ENCODE data around the gene RELT.

The RELT gene

DNA sequence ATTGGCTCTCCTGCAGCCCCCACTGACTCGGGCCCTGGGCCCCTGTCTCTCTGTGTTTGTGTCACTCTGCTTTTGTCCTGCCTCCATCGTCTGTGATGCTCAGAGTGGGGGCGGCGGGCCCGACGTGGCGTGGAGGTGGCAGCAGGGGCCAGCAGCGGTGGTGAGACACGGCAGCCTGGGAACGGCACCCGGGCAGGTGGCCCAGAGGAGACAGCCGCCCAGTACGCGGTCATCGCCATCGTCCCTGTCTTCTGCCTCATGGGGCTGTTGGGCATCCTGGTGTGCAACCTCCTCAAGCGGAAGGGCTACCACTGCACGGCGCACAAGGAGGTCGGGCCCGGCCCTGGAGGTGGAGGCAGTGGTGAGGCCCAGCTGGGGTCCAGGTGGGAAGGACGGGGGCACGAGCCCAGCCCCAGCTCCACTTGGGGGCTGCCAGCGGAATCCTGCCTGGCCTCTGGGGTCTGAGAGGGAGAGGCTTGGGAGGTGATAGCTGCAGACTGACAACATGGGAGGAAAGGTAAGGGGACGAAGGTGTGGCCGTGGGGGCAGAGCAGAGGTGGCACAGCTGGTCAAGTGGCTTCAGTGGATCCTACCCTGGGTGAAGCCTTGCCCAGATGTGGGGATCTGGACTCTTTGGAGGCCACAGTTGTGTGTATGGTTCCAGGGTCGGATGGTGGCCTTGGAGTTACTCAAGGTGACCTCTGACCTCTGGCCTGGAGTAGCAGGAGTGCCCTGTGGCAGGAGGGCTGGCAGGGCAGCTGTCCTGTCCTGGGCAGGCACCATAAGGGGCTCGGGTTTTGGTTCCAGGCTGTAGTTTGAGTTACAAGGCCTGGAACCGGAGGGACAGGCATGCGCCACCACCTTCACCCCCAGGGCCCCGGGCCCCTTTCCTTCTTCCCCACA, 16.2 kb downstream of the RELT start:
- DNase-seq (ENCODE audit: low spot score): no peak

DNA sequence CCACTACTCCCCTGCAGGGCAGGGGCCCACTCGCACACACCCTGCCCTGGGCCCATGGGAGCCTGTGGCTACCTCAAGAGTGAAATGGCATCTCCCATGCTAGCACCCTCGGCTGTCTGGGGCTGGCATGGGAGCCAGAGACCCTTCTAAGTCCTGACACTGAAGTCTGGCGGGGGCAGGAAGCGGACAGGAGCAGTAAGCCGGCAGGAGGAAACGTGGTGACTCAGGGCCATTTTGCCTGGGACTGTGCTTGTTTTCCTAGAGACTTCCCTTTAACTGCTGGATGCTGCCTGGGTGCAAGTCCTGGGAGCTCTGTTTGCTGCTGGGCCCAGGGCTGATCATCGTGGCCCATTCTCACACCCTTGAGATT, 16.8 kb downstream of the RELT start:
- no peak for DNase-seq (ENCODE audit: low spot score)

DNA sequence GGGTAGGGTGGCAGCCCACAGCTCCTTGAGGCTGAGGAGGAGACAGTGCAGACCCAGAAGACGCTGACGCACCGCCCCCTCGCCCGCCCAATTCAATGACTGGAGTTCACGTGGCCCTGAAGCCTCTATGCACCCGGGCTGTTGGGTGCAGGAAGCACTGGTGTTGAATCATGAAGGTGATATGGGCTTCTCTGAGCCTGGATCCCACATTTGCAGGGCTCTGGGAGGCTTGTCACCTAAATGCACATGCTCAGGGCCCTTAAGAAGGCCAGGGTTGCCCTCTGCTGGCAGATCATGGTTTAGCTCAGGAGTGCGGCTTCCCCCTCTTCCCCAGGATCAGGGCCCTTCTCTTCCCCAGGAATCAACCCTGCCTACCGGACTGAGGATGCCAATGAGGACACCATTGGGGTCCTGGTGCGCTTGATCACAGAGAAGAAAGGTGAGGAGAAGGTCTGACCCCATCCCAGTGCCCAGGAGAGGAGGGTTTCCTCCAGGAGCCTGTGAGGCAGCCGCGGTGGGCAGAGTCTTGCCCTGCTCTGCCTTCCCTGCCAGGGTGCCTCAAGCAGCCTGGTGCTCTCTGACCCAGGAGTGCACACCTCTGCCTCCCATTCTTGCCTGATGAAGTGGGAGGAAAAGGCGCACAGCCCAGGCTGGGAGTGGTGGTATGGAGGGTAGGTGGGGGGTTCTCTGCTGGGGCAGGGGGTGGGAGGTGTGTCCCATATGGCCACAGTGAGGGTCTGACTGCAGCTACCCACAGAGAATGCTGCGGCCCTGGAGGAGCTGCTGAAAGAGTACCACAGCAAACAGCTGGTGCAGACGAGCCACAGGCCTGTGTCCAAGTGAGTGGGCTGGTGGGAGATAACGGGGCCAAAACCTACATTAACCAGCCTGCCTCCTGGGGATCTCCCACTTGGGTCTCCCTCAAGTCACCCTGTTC, 17.5 kb downstream of the RELT start:
- DNase-seq (ENCODE audit: low spot score): peak; percentile 74

DNA sequence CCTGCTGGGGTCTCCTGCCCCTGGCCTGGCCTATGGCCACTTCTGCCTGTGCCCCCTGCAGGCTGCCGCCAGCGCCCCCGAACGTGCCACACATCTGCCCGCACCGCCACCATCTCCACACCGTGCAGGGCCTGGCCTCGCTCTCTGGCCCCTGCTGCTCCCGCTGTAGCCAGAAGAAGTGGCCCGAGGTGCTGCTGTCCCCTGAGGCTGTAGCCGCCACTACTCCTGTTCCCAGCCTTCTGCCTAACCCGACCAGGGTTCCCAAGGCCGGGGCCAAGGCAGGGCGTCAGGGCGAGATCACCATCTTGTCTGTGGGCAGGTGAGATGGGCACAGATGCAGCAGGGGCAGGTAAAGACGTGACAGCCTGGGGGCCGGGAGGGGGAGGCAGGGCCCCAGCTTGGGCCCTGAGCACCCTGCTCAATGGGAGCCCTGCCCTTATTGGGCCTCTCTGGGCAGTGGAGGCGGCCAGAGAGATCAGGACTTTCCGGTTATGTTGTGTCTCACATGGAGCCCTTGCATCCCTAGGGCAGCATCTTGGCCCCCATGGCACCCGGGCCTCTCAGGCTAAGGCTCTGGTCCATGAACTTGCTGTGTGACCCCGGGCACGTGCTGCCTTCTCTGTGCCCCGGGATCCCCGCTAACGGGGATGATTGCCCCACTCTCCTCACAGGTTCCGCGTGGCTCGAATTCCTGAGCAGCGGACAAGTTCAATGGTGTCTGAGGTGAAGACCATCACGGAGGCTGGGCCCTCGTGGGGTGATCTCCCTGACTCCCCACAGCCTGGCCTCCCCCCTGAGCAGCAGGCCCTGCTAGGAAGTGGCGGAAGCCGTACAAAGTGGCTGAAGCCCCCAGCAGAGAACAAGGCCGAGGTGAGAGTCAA, 18.5 kb downstream of the RELT start:
- no peak for DNase-seq (ENCODE audit: low spot score)

DNA sequence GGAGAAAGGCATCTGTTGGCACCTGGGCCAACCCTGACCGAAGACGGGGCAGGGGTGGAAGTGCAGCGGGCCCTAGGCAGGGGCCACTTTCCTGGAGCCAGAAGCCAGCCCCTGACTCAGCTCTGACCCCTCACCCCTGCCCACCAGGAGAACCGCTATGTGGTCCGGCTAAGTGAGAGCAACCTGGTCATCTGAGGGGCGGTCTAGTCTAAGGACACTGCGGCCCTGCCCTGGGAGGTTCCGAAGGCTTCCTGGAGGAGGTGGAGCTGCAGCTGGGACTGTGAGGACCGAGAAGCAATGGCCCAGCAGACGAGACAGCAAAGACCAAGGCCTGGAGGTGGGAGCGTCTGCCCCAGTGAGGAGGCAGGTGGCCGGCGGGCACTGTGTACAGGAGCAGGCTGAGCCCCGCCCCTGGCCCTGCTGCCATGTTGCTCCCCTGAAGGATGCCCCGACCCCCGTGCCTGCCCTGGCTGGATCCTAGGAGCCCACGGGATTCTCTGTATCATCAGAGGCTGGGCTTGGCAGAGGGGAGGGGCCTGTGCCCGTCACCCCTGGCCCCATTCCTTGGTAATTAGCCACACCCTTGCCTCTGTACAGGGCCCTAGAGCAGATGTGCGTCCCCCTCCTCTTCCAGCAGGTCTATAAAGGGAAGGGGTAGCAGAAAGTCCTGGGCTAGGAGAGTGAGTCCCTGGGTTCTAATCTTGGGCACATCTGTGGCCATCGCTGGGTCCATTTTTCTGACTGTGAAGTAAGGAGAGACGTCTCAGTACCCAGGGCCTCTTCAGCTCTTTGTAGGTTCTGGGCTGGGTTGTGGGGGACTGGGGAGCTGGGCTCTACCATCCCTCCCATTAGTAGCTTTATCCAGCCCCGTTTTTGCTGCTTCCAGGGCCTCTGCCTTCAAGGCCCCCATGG, 19.4 kb downstream of the RELT start:
- no peak for DNase-seq (ENCODE audit: low spot score)

DNA sequence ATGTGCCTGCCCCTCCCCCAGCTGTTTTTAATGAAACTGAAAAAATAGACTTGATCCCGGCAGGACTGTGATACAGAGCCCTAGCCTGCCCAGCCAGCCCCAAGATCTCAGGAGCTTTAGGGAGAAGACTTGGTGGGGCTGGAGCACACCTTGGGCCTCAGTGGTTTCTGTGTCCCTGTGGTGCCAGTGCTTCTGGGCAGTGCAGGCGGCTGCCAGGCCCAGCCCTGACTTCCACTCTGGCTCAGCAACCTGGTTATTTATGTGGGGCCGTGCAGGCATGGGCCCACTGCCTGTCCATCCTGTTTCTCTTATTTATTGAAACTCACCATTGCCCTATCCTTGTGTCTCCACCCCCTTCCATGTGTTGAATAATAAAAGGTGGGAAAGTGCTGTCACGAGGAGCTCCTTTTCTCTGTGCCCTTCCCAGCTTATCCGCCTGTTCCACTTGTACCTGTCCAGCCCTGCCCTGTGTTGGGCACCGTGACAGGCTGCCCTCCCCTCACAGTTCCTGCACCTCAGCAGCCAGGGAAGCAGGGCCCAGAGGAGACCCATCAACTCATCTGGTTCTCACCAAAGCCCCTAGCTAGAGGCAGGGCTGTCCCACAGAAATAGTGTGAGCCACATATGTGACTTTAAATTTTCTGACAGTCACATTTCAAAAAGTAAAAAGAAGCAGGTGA, 20.2 kb downstream of the RELT start:
- no peak for DNase-seq (ENCODE audit: low spot score)

DNA sequence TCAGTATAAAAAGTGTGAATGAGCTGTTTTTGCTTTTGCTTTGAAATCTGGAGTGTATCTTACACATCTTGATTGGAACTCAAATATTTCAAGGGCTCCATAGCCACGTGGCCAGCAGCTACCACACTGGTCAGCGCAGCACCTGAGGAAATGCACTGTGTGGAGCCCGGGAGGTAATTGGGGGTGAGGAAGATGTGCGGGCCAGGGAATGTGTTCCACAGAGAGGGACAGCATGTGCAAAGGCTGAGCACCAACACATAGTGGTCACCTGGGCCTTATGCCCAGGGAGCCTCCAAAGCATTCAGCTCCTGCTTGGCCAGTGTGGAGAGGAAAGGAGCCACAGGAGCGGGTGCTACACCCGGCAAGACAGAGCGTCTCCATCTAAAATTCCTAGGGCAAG, 20.8 kb downstream of the RELT start:
- no peak for DNase-seq (ENCODE audit: low spot score)

DNA sequence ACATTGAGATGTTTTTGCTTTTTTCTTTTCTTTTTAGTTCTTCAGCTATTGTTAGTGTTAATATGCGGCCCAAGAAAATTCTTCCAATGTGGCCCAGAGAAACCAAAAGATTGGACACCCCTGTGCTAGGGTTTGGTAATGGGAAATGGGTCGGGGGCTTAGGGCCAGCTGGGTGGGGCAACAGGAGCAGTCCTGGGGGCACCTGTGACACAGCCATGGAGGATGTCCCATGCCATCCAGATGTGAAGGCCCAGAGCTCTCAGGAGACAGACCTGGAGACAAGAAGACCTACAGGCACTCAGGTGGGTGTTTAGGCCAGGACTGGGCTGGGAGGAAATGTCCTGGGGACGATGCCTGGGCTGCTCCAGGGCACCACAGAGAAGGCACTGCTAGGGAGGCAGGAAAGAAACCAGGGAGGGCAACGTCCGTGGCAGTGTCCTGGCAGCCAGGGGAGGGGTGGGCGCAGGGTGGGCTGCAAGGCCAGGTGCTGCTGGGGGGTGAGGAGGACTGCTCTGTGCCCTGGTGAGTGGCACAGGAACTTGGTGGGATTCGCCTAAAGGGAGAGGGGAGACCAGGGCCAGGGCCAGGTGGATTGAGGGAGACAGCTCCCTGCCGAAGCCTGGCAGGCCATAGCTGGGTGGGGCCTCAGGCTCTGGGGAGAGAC, 21.4 kb downstream of the RELT start:
- DNase-seq (ENCODE audit: low spot score): no peak

DNA sequence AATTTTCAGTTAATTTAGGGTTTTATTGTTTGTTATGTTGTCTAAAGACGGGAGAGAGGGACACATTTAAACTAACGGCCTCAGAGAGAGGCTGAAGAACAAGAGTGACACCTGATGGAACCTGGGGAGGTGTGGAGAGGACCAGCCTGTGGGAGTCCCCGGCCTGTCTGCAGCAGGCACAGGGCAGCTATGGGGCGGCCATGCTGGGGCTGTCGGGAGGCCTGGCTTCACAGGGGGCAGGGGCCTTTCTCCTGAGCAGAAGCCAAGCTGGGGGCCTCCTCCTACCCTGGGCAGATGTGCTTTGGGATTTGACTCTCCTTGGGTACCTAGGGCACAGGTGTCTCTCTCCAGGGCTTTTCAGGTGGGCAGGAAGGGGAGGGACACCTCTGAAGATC, 21.9 kb downstream of the RELT start:
- no peak for DNase-seq (ENCODE audit: low spot score)

DNA sequence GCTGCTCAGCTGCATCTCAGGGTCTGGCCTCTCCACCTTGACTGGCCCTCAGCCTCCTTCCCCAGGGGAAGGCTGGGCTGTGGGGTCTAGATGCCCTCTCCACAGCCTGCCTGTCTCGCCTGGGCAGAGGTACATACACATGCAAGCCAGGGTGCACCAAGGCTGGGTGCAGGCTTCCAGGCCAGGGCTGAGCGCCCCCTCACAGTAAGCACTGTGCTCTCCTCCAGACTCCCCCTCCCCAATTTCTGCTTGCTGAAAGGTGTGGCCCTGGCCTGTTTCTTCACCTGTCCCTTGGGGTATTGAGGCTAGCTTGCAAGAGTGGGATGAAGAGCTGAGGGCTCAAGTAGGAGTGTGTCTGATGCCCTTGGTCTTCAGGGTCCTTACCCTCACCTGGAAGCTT, 22.5 kb downstream of the RELT start:
- DNase-seq (ENCODE audit: low spot score): no peak

DNA sequence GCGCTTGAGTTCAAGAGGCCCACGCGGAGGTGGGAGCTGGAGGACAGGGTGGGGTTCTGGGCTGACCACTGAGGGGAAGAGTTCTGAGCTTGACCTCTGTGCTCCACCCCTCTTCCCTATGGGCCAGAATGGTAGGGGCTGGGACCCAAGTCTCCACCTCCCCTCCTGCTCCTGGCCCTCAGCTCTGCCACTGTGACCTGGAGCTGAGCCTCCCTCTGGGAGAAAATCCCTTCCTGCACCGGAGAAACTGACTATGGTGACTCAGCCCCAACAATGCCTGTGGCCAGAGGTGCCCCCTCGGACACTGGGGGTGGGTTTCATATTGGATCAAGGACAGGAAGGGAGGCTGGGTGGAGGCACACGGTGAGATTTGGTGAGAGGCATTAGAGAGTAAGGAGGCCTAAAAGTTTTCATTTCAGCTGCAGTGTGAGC, 23.0 kb downstream of the RELT start:
- DNase-seq (ENCODE audit: low spot score): no peak

DNA sequence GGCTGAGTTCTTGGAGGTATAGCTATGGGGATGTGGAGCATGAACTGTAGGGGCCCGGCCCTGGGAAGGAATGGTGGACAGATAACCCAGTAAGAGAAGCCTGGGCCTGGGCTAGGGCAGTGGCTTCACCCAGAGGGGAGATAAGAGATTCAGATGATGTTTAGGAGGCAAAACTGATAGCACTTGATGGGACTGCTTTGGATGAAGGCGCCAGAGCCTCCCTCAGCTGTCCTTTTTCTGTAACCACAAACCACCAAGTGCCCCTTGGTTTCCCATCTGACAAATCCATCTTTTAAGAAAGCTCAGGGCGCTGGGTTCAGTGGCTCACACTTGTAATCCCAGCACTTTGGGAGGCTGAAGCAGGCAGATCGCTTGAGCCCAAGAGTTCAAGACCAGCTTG, 23.4 kb downstream of the RELT start:
- no peak for DNase-seq (ENCODE audit: low spot score)

DNA sequence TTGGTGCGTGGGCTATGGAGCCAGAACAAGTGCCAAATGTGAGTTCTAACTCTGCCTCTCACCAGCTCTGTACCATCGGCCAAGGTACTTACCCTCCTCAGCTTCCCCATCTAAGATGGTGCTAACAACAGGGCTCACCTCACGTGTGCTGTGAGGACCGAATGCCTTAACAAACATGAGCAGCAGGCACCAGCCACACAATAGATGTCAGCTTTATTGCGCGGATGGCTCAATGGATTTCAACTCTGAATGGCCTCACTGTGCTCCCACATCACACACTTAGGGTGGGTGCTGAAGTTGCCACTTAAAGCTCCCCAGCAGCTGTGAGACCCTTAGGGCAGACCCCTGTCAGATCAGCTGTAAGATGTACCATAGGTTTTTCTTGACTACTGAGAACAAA, 24.1 kb downstream of the RELT start:
- DNase-seq (ENCODE audit: low spot score): no peak

DNA sequence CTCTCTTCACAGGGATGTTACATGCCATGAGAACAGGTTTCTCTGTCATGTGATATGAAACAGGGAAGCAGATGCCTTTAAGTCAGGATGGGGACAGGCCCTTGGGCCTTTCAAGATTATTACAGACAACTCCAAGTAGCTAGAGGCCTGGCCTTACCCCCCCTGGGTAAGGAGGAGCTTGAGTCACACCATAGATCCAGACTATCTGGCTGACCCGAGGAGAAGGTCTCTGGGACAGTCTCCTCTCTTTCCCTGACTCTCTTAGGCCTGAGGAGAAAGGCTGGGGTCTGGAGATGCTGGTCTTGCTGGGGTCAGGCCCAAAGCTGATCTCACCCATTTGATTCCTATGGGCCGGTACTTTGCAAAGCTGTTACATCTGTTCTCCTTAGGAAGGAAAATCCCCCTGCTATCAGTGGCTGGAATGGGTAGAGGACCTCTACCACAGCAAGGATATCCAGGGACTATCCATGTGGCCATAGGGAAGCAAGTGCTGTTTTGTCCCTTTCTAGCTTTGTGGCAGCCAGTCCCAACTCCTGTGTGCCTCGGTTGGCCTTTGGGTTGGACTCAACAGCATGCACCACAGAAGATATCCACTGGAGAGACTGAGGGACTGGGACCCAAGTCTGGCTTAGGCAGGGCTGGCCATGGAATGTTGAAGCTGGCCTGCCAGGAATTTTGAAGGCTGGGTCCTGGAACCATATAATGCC, 25.2 kb downstream of the RELT start:
- no peak for DNase-seq (ENCODE audit: low spot score)

DNA sequence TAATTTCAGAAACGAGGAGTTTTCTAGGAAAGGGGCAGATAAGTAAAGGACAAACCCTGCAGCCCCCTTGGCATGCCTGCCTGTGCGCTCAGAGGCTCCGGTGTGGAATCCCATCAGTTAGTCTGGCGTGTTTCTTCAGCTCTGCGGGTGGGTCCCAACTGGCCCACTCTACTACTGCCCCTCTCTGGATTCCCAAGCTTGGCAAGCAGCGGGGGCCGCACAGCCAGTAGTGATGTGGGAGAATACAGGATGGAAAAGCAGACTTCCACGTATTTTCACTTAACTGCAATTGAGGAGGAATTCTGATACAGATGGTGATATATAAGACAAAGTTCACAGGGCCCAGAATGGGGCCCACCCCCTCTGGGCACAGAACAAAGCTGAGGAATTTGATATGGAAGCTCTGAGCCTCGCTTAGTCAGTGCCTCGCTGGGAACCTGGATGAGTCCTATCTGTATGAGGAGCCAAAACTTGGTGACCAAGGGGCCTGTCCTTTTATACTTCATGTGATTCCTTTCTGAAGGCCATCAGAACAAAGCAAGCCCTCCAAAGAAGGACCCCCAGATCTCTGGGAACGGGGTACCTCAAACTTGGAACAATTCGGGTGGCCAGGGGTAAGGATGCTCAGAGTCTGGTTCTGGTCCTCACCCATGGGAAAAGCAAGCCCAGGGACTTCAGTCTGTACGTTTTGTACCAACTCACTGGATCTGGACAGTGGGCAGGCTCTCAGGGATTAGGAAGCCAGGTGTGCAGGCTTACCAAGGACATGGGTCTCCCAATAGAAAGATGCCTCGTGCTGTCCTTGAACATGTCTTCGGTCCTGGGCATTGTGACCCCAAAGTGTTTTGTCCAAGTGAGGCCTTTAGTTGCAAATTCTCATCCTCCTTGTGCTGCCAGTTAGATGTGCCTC, 26.0 kb downstream of the RELT start:
- no peak for DNase-seq (ENCODE audit: low spot score)

DNA sequence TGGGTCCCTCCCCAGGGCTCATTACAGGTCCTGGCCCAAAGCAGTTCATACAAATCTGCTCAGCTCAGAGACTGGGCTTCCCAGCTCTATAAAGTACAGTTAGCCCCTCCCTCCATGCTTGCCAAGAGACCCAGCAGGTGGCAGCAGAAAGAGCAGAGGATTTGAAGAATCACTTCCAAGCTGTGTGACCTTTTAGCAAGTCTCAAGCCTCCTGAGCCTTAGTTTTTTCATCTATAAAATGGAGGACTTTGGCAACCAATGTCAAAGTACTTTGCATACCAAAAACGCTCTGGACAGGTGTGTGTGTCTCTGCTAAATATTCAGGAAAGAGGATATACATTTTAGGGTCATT, 26.6 kb downstream of the RELT start:
- peak; percentile 10 for DNase-seq (ENCODE audit: low spot score)

DNA sequence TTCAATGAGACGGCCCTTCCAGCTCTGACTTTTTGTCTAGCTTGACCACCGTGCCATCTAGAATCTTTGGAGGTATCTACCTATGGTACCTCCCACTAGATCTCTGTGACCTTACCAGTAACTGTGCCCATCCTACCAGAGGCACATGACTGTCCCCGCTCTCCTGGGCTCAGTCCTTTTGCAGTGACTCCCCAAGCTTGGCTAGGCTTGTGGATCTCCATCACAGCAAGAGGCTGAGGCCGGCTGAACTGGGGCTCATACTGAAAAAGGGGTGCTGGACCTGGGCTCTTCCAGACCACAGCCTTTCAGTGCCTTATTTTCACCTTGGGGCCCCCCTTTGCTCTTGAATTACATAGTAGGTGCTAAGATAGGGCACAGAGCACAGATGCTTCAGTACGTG, 27.3 kb downstream of the RELT start:
- DNase-seq (ENCODE audit: low spot score): no peak

DNA sequence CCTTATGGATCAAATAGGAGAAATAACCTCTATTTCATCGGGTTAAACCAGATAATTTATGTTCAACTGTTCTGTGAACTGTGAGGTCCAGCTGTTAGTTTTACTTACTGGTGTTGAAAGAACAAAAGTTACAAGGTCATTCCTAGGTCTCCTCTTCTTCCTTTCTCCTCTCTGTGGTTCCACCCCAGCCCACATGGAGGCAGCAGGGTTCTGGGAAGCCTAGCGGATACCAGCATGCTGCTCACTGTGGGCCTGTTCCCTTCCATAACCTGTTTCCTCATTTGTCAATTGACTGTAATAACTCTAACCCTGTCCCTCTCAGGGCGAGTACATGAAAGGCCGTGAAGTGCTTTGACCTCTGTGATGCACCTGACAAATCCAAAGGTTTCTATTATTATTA, 27.8 kb downstream of the RELT start:
- DNase-seq (ENCODE audit: low spot score): peak; percentile 49
